HG02943 (cell line): ENCODE results near the gene KCNG2.

Source experiments
- ATAC-seq: cut with Tn5 transposase; IDR thresholded peaks from one replicate; pipeline ENCODE4 v1.9.1; 2021; ENCODE audit warnings: mild to moderate bottlenecking, low read depth, moderate library complexity; ENCODE audit not compliant: unreplicated experiment

KCNG2 gene

DNA sequence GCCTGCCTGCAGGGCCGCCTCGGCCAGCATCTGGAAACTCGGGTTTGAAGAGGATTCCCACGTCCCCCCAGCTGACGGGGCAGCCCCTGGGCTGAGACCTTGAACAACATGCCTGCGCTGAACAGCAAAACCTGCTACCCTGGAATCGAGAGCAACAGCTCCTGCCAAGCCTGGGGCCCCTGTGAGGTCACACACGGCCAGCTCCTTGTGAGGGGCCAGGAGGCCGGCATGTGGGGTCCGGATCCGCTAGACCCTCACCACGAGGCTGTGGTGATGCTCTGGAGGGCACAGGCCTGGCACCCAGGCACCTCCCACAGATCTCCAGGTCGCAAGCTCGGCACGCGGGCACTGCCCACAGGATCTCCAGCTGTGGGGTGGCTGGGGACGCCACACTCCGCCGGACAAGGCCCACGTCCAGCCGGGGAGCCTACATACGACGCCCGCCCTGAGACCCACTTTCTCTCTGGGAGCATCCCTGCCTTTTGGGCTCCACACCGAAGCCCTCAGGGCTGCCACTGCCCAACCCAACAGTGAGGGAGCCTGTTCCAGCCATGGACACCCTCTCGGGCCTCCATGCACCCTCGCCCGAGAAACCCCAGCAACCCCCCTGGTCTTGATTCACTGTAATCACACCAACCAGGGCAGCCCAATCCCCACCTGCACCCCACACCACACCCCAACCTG is 119.6 kb downstream of the KCNG2 start:
- ATAC-seq: no peak

DNA sequence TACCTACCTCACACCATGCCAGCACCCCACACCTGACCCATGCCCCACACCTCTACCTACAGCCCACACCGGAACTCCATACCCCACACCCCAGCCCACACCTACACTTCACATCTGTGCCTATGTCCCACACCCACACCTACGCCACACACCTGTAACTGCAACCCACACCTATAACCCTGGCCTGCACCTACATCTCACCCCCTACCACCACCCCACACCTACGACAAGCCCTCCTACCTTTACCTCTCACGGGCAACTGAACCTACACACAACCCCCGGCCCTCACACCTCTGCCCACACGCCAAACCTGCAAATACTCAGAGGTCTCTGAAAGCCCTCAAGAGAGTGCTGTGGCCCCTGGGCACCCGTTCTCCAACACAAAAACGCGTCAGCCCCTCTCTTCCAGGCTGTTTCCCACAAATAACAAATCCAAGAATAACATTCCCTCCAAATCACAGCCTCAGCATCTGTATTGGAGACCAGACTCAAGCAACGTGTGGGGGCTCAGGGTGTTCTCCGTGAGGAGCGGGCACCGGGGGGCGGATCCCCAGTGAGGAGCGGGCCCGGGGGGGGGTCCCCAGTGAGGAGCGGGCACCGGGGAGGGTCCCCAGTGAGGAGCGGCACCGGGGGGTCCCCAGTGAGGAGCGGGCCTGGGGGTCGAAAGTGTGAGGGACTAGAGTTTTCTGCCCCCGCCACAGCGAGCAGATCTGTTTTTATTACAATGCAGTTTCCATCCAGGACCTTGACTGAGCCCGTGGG is 120.3 kb downstream of the KCNG2 start:
- ATAC-seq: no peak

DNA sequence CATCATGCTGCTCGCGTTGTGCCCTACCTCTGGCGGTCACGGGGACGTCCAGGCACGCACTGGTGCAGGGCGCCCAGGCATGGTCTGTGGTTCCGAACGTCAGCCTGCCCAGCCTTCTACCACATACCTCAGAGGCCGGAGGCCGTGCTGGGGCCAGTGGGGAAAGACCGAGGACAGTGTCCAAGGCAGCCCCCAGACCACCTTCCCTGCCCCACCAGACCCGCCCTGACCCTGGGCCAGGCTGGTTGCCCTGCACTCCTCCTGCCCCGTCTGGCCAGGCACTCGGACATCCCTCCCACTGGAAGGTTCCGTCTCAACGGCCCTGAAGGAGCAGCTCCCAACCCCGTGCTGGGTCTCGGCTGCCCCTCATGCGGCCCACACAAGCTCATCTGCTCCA is 120.9 kb downstream of the KCNG2 start:
- no peak for ATAC-seq

- ATAC-seq: no peak
Measured at GRCh38 chr18:79919089-79919488, 121.4 kb downstream of the KCNG2 start.

DNA sequence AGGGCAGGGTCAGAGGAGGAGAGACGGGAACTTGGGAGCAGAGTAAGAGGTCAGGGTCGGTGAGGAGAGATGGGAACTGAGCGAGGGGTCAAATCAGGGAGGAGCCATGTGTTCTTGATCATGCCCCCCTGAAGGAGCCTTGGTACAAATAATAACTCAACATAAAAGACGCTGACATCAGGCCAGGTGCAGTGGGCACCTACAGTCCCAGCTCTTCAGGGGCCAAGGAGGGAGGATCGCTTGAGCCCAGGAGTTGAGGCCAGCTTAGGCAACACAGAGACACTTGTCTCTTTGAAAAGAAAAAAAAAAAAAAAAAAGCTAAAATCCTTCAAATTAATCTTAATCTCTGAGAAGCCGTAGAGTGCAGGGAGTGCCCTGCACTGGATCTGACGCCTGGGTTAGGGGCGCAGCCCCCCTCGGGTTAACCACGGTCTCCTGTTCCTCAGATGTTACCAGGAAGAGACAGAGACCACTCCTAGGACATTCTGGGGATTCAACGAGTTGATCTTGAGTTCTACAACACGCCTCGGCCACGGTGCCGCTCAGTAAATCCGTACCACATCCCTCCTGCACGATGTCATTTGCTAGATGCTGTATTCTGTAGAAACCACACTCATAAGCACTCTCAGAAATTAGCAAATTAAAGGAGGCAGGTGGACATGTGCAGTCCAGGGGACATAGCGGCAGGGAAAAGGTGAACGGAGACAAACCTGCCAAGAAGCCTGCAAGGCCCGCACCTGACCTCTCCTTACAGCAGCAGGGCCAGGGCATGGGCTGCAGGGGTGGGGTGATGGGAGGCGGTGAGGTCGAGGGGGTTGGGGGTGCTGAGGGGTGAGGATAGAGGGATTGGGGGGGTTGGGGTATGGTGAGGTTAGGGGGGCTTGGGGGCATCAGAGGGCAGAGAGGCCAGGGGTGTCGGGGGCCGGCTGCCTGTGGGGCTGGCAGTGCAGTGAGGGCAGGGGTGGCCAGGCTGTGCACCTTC is 124.5 kb downstream of the KCNG2 start:
- no peak for ATAC-seq

GRCh38 chr18:79922971-79923411 is 125.3 kb downstream of the KCNG2 start:
- no peak for ATAC-seq

- ATAC-seq: no peak
Measured at GRCh38 chr18:79923896-79924585, 126.3 kb downstream of the KCNG2 start.

- ATAC-seq: no peak
Measured at GRCh38 chr18:79924814-79925731, 127.3 kb downstream of the KCNG2 start.

DNA sequence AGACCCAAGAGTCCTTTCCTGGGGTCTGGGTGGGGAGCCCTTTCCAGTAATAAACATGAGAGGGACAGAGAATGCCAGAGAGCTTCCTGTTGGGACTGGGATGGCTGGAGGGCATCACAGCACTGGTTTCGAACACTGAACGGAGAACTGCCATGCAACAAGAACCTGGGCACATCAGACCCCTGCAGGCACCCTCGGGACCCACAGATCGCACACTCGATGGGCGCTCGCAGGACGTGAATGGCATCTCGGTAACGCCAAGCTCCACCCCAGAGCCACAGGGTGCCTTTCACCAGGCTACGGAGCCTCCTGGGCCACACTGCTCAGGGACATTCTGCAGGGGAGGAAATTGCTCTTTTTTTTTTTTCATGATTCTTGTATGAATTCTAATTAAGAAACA is 128.6 kb downstream of the KCNG2 start:
- ATAC-seq: no peak

DNA sequence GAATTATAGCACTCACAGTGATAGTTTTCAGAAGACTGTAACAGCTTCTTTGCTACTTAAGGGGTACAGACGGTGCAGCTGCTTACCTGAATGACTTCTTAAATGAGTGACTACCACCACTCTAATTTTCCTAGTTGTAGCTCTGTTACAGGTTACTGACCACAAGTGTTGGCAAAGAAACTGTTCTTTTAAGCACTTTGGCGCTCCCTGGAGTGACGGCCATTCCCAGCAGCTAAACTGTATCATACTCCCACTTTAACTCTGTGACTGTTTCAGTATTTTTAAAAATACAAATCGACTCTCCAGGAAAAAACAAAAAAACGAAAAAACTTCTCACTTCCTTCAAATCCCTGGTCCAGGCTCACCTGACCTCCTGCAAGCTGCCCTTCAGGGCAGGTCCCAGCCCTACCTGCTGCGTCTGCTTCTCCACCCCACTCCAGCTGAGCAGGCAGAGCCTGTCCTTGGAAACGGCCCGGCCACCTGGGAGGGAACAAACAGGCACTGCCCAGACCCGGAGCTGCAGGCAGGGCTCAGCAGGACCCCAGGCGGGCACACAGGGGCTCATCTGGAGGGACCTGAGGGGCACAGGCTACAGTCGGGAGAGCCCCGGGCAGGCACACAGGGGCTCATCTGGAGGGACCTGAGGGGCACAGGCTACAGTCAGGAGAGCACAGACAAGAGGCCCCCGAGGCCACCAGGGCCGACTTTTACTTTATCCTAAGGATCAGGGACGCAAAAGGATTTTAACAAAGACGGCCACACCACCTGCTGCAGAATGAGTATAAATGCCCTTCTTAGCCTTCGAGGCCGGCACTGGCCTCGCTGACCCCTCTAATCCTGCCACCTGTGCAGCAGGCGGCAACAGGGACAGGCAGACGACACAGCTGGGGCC is 129.2 kb downstream of the KCNG2 start:
- ATAC-seq: no peak

DNA sequence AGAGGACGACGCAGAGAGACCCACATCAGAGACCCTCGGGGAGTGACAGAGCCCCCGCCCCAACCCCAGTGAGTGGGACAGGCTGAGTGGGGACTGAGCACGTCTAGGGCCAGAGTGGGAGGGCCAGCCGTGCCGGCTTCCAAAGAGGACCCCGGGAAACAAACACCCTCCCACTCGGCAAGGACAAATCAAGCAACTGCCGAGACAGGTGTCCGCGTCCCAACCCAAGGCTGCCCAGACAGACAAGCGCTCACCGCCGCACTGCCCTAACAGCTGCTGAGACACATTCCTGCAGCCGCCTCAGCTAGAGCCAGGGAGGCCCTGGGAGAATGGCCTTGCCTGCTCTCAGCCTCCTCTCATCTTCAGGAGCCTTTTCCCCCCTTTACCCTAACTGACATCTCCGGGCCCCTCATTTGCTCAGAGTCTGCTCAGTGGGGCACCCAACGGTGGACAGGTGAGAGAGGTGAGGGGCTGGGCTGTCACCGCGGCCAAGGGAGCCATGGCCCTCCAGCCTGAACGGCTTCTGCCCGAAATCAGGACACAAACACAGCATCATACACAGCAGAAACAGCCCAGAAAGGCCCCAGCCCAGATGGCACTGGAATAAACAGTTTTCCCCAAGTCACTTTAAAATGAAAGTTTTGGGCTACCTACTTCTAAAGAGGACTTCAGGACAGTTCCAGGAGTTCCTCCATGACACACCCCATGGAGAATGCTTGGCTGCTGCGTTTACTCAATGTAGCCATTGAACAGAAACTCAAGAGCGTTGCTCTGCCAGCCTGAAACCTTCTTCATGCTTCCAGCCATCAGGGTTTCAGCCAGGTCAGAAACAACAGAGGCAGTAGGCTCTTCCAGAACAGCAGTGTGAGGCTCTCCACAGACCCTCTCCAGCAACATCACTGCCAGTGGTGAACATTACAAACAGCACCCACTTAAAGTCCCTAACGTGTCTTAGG is 130.1 kb downstream of the KCNG2 start:
- no peak for ATAC-seq

DNA sequence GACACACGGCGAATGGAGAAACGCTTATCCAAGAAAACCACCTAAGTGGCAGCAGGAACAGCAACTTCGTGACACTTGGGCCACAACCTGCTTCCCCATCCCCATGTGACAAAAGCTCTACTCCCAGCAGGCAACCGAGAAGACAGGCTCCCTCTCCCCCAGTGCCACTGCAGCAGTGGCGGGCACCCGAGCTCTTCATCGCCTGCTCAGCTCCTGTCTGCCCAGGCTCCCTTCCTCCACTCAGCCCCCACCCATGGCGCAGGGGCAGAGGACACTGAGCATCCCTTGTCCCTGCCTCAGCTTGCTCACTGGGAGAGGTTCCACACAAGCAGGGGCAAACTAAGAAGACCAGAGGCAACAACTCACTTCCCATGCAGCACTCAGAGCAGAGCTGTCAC is 130.8 kb downstream of the KCNG2 start:
- ATAC-seq: no peak

GRCh38 chr18:79930020-79930642 is 132.4 kb downstream of the KCNG2 start:
- ATAC-seq: no peak

- ATAC-seq: no peak
Measured at GRCh38 chr18:79931475-79931874, 133.7 kb downstream of the KCNG2 start.

GRCh38 chr18:79932907-79933306 is 135.2 kb downstream of the KCNG2 start:
- no peak for ATAC-seq

DNA sequence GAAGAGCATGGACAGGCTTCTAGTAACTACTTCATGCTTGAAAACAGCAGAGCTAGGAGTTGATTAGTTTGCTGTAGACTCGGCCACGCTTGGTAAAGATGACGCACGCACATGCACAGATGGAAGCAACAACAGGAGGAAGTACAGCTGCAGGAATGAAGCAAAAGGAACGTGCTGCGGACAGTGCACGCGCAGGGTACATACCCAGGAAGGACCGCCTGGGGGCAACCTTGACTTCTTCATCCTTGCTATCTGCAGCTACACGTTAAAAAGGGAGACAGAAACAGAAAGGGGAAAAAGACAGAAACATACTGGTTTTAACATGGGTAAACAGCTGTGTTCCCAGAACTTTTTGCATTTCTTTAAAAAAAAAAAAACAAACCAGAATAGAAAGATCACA is 136.0 kb downstream of the KCNG2 start:
- no peak for ATAC-seq
